ENCODE data around the gene UBR4.

DNA sequence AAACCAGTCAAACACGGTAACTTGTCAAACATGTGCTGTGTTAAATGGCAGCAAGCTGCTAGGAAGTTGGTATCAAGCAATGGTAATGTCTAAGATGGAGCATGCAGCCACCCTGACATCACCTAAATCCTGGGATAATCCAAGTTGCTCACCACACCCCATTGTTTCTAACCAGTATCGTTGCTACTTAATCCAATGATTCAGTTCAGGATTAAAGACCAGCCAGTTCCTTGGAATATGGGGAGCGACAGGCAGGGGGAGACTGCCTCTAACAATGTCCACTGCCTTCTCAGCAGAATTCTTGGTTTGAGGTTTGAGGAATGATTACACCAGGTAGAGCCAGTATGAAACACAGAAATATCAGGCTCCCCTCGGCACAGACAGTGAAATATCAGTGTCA, 131.5 kb downstream of the UBR4 start:
- TF ChIP-seq, protein P1, sequence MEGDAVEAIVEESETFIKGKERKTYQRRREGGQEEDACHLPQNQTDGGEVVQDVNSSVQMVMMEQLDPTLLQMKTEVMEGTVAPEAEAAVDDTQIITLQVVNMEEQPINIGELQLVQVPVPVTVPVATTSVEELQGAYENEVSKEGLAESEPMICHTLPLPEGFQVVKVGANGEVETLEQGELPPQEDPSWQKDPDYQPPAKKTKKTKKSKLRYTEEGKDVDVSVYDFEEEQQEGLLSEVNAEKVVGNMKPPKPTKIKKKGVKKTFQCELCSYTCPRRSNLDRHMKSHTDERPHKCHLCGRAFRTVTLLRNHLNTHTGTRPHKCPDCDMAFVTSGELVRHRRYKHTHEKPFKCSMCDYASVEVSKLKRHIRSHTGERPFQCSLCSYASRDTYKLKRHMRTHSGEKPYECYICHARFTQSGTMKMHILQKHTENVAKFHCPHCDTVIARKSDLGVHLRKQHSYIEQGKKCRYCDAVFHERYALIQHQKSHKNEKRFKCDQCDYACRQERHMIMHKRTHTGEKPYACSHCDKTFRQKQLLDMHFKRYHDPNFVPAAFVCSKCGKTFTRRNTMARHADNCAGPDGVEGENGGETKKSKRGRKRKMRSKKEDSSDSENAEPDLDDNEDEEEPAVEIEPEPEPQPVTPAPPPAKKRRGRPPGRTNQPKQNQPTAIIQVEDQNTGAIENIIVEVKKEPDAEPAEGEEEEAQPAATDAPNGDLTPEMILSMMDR (IDR thresholded peaks at IDR 0.05), result no peak
- TF ChIP-seq TCF7L2 (IDR thresholded peaks at IDR 0.05; ENCODE audit: low read depth, low read length), result no peak

Measured in Panc1 (cell line).